KOPT-K1 (cell line): ENCODE measurements around the gene BRDT.

Experiments used
- H3K27ac ChIP-seq: fragments of 200-600 bp; sonication (generic); 2 replicates; pipeline ENCODE4 v1.5.1; 2016; ENCODE audit warnings: antibody characterized with exemption, mild to moderate bottlenecking, low read depth, low read length; ENCODE audit not compliant: poor library complexity, severe bottlenecking
- H3K36me3 ChIP-seq: fragments of 200-600 bp; sonication (generic); 2 replicates; pipeline ENCODE4 v1.5.1; 2017; ENCODE audit warnings: antibody characterized with exemption, mild to moderate bottlenecking, low read length, moderate library complexity; ENCODE audit not compliant: insufficient read depth
- H3K9me3 ChIP-seq: fragments of 200-600 bp; sonication (generic); 2 replicates; pipeline ENCODE4 v1.5.1; 2017; ENCODE audit warnings: antibody characterized with exemption, low read length, mild to moderate bottlenecking; ENCODE audit not compliant: insufficient read depth, poor library complexity, severe bottlenecking

The BRDT gene

GRCh38 chr1:92029241-92029922, 80.2 kb downstream of the BRDT start:
- Histone ChIP-seq H3K36me3 (no peaks in the 10 kb centered on the region), H3K9me3 (peaks cover 7% of the 10 kb centered on the region), H3K27ac (peak overlapping the region; percentile 55)

DNA sequence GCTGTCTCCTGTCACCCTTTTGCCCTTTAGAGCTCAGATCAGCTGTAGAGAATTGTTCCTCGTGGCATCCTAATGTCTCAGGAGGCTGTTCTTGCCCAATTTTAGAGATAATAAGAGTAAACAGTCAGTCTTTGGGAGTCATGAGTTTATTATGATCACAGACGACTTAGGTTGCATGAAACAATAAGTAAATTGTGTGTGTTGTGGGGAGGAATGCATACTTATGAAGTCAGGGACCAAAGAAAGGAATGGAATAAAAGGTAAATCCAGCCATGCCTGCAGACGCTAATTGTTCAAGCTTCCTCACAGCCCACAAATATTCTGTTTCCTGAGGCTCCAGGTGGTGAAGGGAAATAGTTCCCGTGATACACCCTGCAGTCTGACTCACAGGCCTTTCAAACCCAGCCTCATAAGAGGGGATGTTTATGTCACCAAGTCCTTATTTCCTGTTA, 81.5 kb downstream of the BRDT start:
- Histone ChIP-seq H3K9me3 (peaks cover 7% of the 10 kb centered on the region), H3K36me3 (no peaks in the 10 kb centered on the region), H3K27ac (peak overlapping the region; percentile 55)

DNA sequence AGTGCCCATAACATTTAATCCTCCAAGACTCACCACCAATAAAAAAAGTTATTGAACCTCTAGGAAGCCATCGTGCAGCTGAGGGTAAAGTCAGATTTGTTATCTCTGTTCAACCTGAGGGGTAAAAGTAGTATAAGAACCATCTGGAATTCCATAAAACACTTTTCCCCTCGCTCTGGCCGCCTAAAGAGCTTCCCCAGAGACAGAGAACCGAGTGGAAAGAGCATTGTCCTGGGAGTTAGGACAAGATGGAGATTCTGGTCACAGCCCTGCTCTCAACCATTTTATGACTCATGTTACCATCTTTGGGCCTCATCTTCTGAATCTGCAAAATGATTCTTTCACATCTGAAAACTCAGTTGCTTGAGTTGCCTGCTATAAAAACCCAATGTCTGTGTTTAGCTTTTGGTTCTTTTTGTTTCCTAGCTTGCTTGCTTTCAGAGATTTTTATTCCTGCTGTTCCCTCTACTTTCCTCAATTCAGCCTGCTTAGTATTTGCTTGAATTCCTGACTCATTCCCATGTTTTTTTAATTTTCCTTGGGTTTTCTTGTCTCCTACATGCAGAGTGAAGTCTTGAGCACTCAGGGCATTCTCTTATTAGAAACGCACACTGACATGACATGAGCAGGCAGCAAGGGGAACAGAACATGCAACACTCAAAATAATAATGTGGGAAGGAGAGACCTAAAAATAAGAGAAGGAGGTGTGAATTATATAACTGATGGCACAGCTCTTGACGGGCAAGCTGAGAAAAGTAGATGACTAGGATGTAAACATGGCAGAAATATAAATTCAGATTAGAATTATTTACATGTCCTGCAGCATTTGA, 82.3 kb downstream of the BRDT start:
- H3K27ac ChIP-seq = no peak overlapping the region
- H3K36me3 ChIP-seq = no peaks in the 10 kb centered on the region

DNA sequence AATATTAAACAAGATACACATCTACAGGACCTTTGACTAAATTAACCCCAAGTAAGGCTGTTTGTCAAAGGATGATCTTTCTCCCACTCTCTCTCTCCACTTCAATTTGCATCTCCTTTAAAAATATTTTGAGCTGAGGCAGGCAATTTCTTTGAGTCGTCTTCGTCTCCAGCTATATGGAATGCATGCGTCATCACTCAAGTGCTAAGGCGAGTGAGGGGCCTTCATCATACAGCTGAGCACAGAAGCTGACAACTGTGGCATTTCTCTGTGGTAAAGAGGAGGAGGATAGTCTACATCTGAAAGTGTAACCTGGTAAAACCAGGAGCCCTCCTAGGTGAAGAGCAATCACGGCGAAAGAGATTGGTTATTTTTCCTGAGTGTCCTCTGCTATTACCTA, 88.2 kb downstream of the BRDT start:
- Histone ChIP-seq H3K9me3 (no peaks in the 10 kb centered on the region), H3K36me3 (no peaks in the 10 kb centered on the region), H3K27ac (no peak overlapping the region)

More for the DNA sequence above, 82.3 kb downstream of the BRDT start:
- H3K9me3 ChIP-seq = peaks cover 5% of the 10 kb centered on the region

DNA sequence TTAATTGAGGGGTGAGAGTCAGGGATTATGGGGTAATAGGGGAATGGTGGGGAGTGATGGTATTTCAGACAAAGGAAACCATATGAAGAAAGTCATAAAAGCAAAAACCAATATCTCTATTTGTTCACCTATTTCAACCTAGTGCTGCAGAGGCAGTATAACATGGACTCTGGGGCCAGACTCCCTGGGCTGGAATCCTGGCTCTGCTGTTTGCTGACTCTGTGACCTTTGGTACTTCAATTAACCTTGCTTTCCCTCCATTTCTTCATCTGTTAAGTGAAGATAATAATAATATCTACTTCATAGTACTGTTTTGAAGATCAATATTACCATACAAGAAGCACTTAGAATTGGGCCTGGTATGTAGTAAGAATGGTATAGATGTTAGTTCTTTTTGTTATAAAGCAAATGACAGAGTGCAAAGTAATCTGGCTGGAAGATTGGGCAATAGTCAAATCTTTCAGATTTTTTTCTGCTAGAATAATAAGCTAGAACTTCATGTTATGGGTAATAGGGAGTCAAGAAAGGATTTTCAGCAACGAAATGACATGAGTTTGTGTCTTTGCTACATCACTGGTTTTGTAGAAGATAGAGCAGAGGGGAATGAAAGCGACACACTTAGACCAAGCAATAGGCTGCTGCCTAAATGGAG, 89.6 kb downstream of the BRDT start:
- no peaks in the 10 kb centered on the region for H3K36me3 ChIP-seq
- H3K9me3 ChIP-seq = no peaks in the 10 kb centered on the region
- H3K27ac ChIP-seq = no peak overlapping the region

- no peak overlapping the region for H3K27ac ChIP-seq
- H3K36me3 ChIP-seq = no peaks in the 10 kb centered on the region
- H3K9me3 ChIP-seq = no peaks in the 10 kb centered on the region
Observed at GRCh38 chr1:92040971-92041370, 91.8 kb downstream of the BRDT start.

DNA sequence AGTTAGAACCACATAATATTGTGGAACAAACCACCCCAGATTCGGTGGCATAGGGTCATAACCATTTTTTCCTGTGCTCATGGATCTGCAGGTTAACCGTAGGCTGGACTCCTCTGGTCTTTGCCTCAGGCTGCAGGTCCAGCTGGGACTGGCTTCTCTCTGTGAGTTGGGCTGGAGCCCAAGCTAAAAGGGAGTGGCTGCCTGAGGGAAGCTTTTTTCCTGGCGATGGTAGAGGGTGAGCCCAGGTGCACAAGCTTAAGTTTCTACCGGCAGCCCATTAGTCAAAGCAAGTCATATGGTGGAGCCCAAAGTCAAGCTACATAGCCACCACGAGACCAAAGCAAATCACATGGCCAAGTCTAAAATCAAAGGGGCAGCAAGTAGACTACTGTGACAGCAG, 94.4 kb downstream of the BRDT start:
- Histone ChIP-seq H3K36me3 (no peaks in the 10 kb centered on the region), H3K27ac (no peak overlapping the region), H3K9me3 (no peaks in the 10 kb centered on the region)

GRCh38 chr1:92045766-92046495, 96.7 kb downstream of the BRDT start:
- H3K9me3 ChIP-seq = no peaks in the 10 kb centered on the region
- H3K36me3 ChIP-seq = no peaks in the 10 kb centered on the region
- H3K27ac ChIP-seq = no peak overlapping the region

- Histone ChIP-seq H3K36me3 (no peaks in the 10 kb centered on the region), H3K9me3 (no peaks in the 10 kb centered on the region), H3K27ac (no peak overlapping the region)
Observed at GRCh38 chr1:92051948-92052347, 102.7 kb downstream of the BRDT start.
